Islet precursor cell (in vitro differentiated cells): Measurements from ENCODE around the gene MCF2L.

Experiments used
- DNase-seq: peaks from one replicate; pipeline ENCODE4 v3.0.0-alpha.2; 2018

MCF2L gene

GRCh38 chr13:113138792-113139551 lies 170.0 kb downstream of the MCF2L start:
- DNase-seq: peak; percentile 43

GRCh38 chr13:113139577-113139976 lies 170.6 kb downstream of the MCF2L start:
- DNase-seq: no peak

GRCh38 chr13:113140677-113141600 lies 171.9 kb downstream of the MCF2L start:
- DNase-seq: peak; percentile 39

- DNase-seq: peak; percentile 35
Observed at GRCh38 chr13:113141601-113141970, 172.6 kb downstream of the MCF2L start.

GRCh38 chr13:113142876-113143275 lies 173.9 kb downstream of the MCF2L start:
- peak; percentile 33 for DNase-seq

GRCh38 chr13:113143466-113144254 lies 174.6 kb downstream of the MCF2L start:
- DNase-seq: peak; percentile 47

- peak; percentile 44 for DNase-seq
Observed at GRCh38 chr13:113144255-113144629, 175.2 kb downstream of the MCF2L start.

- no peak for DNase-seq
Observed at GRCh38 chr13:113145496-113145895, 176.5 kb downstream of the MCF2L start.

GRCh38 chr13:113145911-113146598 lies 177.0 kb downstream of the MCF2L start:
- DNase-seq: peak; percentile 41

- DNase-seq: peak; percentile 43
Observed at GRCh38 chr13:113146750-113147149, 177.7 kb downstream of the MCF2L start.

GRCh38 chr13:113147206-113147605 lies 178.2 kb downstream of the MCF2L start:
- peak; percentile 38 for DNase-seq

GRCh38 chr13:113148407-113148806 lies 179.4 kb downstream of the MCF2L start:
- DNase-seq: no peak

- DNase-seq: peak; percentile 38
Observed at GRCh38 chr13:113148940-113149503, 180.0 kb downstream of the MCF2L start.
